ENCODE results near the gene RTF2. TPM values are rescaled to one million over a fixed set of nuclear protein-coding genes. Genes with fewer than 3 reads are reported as not detected.
A peak's percentile ranks its signal among the peaks of the same experiment; 100 is the strongest.

The RTF2 gene
- total and polyA plus RNA-seq, 2 of the 13 experiments (the other 11 are each of a cell fraction or from before 2014, with no cell fraction given): 81.8 to 142 TPM

- no peak for TF ChIP-seq SNAPC4 (CRISPR knock-in tag; IDR thresholded peaks at IDR 0.05)
- no peak for TF ChIP-seq ZNF276 (CRISPR knock-in tag; IDR thresholded peaks at IDR 0.05; ENCODE audit: low read depth)
- TF ChIP-seq SIN3A (IDR thresholded peaks at IDR 0.05; ENCODE audit: borderline replicate concordance, low read depth, low read length): 0 out of 2 replicates have a peak, but pooled peaks have one; percentile 27
- TF ChIP-seq ZFP1 (CRISPR knock-in tag; IDR thresholded peaks at IDR 0.05): no peak
- no peak for TF ChIP-seq ZFY (CRISPR knock-in tag; IDR thresholded peaks at IDR 0.05)
- peak; percentile 85 for TF ChIP-seq PPARG (CRISPR knock-in tag; conservative IDR thresholded peaks at IDR 0.05)
- peak; percentile 74 for TF ChIP-seq TCF7 (IDR thresholded peaks at IDR 0.05; ENCODE audit: low read depth)
- TF ChIP-seq JARID2 (CRISPR knock-in tag; IDR thresholded peaks at IDR 0.05; ENCODE audit: insufficient replicate concordance): no peak
- no peak for TF ChIP-seq RBAK (CRISPR knock-in tag; IDR thresholded peaks at IDR 0.05)
- TF ChIP-seq ZMAT3 (CRISPR knock-in tag; conservative IDR thresholded peaks at IDR 0.05): no peak
- no peak for TF ChIP-seq ARID2 (CRISPR knock-in tag; IDR thresholded peaks at IDR 0.05; ENCODE audit: borderline replicate concordance)
- 0 out of 2 replicates have a peak, but pooled peaks have one; percentile 37 for TF ChIP-seq PAXIP1 (CRISPR knock-in tag; conservative IDR thresholded peaks at IDR 0.05)
- TF ChIP-seq ZNF761 (CRISPR knock-in tag; conservative IDR thresholded peaks at IDR 0.05): no peak
- TF ChIP-seq HIVEP1 (CRISPR knock-in tag; IDR thresholded peaks at IDR 0.05): no peak
- TF ChIP-seq SMARCE1 (IDR thresholded peaks at IDR 0.05; ENCODE audit: borderline replicate concordance): no peak
- no peak for TF ChIP-seq MTF2 (CRISPR knock-in tag; IDR thresholded peaks at IDR 0.05; ENCODE audit: borderline replicate concordance)
- TF ChIP-seq ZNF367 (CRISPR knock-in tag; IDR thresholded peaks at IDR 0.05; ENCODE audit: borderline replicate concordance): no peak
- TF ChIP-seq RXRB (CRISPR knock-in tag; IDR thresholded peaks at IDR 0.05; ENCODE audit: borderline replicate concordance): peak; percentile 34; the same call in 1 of the 2 replicates
- no peak for TF ChIP-seq SP1 (IDR thresholded peaks at IDR 0.05)
- TF ChIP-seq SP1 (CRISPR knock-in tag; IDR thresholded peaks at IDR 0.05): no peak
- no peak for TF ChIP-seq NFIC (IDR thresholded peaks at IDR 0.05; ENCODE audit: low read length)
- no peak for TF ChIP-seq SRY (CRISPR knock-in tag; IDR thresholded peaks at IDR 0.05)
Measured at GRCh38 chr20:56422076-56422823, 46.2 kb upstream of the RTF2 start (continued).
